Upper lobe of left lung (tissue), 4 donors: Measurements from ENCODE around the gene SSC5D.

ENCODE experiments used
- EP300 ChIP-seq, 4 donors: sonication (generic); formaldehyde crosslinking; IDR thresholded peaks; one replicate each; pipeline ENCODE4 v1.5.1; 2017; ENCODE audit warnings: antibody characterized with exemption in 4 of 4, control low read depth in 2 of 4
- POLR2A ChIP-seq, 4 donors: fragments of 450-650 bp; IDR thresholded peaks; one replicate each; pipeline ENCODE4 v1.5.1; 2016 to 2017; ENCODE audit warnings: antibody characterized with exemption in 4 of 4, mild to moderate bottlenecking in 2 of 4
- POLR2AphosphoS5 ChIP-seq, 2 donors: sonication (generic); formaldehyde crosslinking; IDR thresholded peaks; one replicate each; pipeline ENCODE4 v1.5.1; 2017; ENCODE audit warnings: antibody characterized with exemption in 2 of 2
- TF ChIP-seq, protein P1 (sequence below), 6 experiments: fragments of 450-650 bp in 4 of 6; fragments of 200-600 bp in 2 of 6; sonication (generic) in 2 of 6; IDR thresholded peaks; one replicate each; pipeline ENCODE4 v1.5.1; 2016 to 2019; ENCODE audit warnings: antibody characterized with exemption in 6 of 6

DNA sequence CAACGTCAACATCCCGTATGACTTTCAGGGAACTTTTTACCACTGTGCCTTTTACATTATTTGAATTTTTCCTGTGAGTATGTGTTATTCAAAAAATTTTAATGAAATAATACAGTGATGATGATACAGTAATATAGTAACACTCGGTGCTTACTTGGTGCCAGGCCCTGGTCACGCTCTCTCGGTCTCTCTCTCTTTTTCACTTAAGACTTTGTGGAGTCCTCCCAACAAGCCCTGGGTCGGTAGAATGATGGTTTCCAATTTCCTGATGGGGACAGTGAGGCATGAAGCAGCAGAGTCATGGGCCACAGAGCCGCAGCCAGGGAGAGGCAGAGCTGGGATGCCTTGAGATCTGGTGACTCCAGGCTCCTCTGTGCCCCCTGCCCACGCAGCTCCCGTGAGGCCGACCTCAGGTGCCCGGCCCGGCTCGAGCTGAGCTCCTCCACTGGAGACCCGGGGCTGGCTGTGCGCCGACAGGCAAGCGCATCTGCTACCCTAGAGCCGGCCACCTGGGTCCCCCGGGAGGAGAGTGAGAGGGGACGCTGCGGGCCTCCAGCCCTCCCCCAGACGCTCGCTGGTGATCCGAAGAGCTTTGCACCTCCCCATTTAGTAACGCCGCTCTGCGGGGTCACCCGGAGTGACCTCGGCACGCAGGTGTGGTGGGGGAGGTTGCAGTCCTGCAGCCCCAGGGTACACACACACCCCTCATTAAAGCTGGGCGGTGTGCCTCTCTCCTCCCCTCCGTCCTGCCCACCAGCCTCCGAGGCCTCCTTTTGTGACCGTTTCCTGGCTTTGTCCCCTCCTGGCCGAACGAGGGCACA lies 61.5 kb downstream of the SSC5D start:
- TF ChIP-seq, protein P1, sequence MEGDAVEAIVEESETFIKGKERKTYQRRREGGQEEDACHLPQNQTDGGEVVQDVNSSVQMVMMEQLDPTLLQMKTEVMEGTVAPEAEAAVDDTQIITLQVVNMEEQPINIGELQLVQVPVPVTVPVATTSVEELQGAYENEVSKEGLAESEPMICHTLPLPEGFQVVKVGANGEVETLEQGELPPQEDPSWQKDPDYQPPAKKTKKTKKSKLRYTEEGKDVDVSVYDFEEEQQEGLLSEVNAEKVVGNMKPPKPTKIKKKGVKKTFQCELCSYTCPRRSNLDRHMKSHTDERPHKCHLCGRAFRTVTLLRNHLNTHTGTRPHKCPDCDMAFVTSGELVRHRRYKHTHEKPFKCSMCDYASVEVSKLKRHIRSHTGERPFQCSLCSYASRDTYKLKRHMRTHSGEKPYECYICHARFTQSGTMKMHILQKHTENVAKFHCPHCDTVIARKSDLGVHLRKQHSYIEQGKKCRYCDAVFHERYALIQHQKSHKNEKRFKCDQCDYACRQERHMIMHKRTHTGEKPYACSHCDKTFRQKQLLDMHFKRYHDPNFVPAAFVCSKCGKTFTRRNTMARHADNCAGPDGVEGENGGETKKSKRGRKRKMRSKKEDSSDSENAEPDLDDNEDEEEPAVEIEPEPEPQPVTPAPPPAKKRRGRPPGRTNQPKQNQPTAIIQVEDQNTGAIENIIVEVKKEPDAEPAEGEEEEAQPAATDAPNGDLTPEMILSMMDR (IDR thresholded peaks at IDR 0.05) = no peak
- TF ChIP-seq POLR2AphosphoS5 (IDR thresholded peaks at IDR 0.05) (no peak), EP300 (IDR thresholded peaks at IDR 0.05) (no peak), POLR2A (IDR thresholded peaks at IDR 0.05) (no peak)
